G401 (cell line): ENCODE results near the gene ATOH8. TPM values are rescaled to one million over a fixed set of nuclear protein-coding genes. Genes with fewer than 3 reads are reported as not detected.

Source experiments
- DNase-seq: peaks from one replicate; pipeline ENCODE4 v3.0.0-alpha.2; 2015; ENCODE audit warnings: low spot score
- in situ Hi-C: cut with HindIII; loops from 2 replicates; pipeline ENCODE4 v1.10.0; 2016; ENCODE audit warnings: low sequenced_read_pairs, mixed read lengths
- total RNA-seq: library from RNA; depleted of rRNA; stranded (reverse); fragments of >200 nt; shearing (Covaris generic); gene quantifications from 2 replicates; pipeline ENCODE4 v1.2.3, GENCODE V29; 2014

The ATOH8 gene
- total RNA-seq, 1 experiment from 2014 or later = 18.9 TPM

- in situ Hi-C loops = no loop called here
- no peak for DNase-seq
These were observed 8.2 kb downstream of the ATOH8 start for GRCh38 chr2:85761946-85762345.

- in situ Hi-C loops = no loop called here
- no peak for DNase-seq
These were observed 9.3 kb downstream of the ATOH8 start for GRCh38 chr2:85763132-85763531.

- no peak for DNase-seq
- in situ Hi-C loops = no loop called here
These were observed 10.0 kb downstream of the ATOH8 start for GRCh38 chr2:85763831-85764230.

- in situ Hi-C loops = no loop called here
- DNase-seq = no peak
These were observed 11.4 kb downstream of the ATOH8 start for GRCh38 chr2:85765081-85765731.

GRCh38 chr2:85766229-85766628, 12.4 kb downstream of the ATOH8 start:
- no peak for DNase-seq
- in situ Hi-C loops = no loop called here

GRCh38 chr2:85767803-85768665, 14.2 kb downstream of the ATOH8 start:
- in situ Hi-C loops = no loop called here
- no peak for DNase-seq

DNA sequence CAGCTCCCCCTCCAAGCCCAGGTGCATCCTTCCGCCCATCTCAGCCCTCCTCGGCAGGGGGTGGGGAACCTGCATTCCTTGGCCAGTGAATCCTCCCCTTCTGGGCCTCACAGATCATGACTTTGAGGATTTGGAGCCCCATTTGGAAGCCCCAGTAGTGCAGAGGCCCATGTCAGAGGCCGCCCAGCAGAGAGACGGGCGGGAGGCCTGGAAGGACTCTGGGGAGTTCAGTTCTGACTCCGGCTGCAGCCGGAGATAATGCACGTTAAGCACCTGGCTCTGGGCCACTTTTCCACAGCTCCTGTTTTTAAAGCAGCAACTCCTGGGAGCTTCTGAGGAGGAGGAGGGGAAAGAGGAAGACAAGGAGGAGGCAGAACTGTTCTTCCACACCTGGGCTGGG, 14.9 kb downstream of the ATOH8 start:
- DNase-seq = no peak
- in situ Hi-C loops = no loop called here

DNA sequence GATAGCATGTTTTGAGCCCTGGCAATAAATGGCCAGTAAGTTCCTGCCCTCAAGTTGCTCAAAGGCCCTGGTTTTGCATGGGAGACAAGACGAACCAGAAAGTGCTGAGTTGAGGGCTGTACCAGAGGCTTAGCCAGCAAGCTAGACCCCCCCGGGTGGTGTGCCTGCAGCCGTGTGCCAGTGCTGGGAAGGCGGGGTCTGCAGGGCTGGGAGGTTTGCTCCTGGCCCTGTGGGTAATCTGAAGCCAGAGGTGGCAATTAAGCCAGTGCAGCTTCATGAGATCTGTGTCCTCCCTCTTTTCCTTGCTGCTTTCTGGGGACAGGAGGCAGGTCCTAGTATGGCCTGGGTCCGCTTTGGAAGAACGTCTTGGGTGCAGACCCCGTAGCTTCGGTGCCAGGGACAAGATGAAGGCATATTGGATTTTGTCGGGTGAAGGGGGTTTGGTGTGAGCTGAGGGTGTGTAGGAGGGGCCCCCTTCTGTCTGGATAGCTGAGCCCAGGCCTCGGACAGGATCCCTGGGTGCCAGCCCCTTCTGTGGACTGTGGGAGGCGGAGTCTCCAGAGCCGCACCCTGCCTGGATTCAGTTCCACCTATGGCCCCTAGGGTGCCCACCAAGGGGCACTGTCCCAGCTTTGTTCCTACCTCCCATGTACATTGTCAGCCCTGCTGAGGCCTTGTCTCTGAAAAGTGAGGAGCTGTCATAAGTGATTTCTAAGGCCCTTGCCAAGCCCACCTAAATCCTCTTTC, 15.6 kb downstream of the ATOH8 start:
- in situ Hi-C loops = no loop called here
- DNase-seq = no peak

DNA sequence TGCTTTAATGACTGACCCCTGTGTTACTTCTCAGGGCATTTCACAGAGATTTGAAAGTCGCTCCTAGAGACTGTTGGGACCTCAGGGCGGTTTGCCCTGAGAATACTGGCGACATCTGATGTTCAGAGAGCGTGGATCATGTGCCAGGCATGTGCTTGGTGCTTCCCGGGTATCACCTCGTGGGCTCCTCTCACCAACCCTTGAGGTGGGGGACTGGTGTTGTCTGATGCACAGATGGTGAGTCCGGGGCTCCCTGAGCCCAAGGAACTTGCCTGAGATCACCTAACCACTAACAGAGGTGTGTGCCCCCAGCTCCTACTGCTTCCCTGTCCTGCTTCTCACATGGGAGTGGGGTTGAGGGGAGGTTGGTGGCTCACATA, 16.2 kb downstream of the ATOH8 start:
- no peak for DNase-seq
- in situ Hi-C loops = no loop called here

- in situ Hi-C loops = no loop called here
- DNase-seq = no peak
These were observed 16.6 kb downstream of the ATOH8 start for GRCh38 chr2:85770369-85770768.

GRCh38 chr2:85770786-85771409, 17.1 kb downstream of the ATOH8 start:
- no peak for DNase-seq
- in situ Hi-C loops = no loop called here

DNA sequence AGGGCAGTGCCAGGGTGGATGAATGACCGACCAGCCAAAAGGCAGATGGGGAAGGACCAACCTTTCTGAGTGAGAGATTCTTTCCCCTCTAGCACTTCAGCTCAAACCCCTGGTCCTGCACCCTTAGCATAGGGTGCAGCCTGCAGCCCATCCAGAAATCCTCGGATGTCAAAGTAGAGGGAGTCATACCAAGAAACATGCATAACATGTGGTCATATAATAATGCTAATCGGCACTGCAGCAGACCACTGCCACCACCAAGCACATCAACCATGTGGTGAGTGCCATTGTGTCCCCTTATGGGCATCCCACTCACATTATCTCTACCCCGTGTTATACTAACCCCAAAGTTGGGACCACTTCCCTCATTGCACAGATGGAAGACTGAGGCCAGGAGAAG, 17.7 kb downstream of the ATOH8 start:
- DNase-seq = no peak
- in situ Hi-C loops = no loop called here

DNA sequence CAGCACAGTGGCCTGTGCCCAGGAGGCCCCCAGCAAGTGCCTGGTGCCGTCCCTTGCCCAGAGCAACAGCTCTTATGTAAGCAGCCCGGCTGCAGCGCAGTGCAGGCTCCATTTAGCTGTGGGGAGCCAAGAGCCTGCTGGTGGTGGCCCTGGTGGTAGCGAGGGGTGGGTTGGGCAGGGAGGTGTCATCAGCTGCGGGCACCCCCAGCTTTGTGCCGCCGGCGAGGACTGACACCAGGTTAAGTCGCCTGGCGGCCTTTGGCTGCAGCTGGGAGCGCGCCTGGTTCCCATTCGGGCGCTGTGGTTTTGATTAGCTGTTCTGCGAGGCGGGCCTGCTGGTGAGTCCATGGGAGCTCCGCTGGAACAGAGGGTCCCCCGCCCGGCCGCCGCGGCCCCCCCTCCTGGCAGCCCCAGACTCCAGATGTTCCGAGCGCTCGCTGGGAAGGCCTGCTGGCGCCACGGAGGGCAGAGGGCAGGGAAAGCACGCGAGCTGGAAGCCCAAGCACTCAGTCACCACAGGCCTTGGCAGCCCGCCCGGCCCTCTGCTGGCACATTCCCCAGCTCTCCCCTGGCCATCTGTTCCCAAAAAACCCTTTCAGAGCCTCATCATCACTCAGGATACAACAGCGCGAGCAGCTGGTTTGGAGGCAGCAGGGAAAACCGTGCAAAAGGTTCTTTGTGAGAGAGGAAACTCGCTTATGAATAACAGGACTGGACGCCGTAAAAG, 18.4 kb downstream of the ATOH8 start:
- in situ Hi-C loops = no loop called here
- peak; percentile 95 for DNase-seq

DNA sequence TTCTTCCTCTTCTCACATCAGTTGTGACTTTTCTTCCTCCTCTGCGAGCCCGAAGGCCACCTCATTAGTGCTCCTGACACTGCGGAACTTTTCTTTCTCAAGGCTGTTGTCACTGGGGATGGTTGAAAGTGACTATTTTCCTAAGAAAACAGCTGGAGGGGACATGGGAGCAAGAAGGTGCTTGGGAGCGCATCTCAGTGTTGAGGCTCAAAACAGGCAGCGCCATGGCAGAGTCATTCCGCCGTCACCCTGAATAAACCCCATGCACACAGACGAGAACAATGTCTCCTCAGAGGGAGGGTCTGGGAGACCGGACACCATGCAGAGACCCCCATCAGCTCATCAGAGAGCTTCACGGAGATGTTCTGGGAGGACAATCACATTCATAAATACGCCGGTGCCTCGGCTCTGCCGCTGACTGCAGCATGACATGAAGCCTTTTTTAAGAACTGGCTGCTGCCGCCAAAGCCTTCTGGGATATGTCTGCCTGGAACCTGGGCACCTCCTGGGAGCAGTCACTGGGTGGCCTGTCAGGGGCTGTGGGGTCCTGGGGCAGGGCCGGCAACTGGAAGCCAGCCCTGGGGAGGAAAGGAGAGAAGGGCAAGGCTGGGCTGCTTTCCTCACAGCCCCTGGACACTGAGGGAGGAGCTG, 19.2 kb downstream of the ATOH8 start:
- in situ Hi-C loops = no loop called here
- DNase-seq = peak; percentile 29

DNA sequence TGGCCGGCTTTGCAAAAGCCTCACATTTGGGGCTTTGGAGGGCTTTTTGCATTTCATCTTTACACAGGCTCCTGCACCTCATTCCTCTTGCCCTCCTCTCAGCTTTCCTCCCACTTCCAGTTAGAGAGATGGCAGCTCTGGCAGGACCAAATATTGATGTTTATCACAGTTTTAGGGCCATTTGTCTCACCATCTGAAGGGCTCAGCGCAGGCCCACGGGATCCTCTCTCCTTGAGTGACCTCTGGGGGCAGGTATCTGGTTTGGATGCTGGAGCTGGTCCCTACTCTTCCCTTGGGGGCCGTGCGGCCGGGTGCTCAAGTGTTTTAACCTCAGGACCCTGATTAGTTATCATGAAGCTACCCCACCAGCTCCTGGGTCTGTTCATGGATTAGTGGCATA, 19.9 kb downstream of the ATOH8 start:
- in situ Hi-C loops = no loop called here
- DNase-seq = no peak

- peak; percentile 49 for DNase-seq
- in situ Hi-C loops = no loop called here
These were observed 20.6 kb downstream of the ATOH8 start for GRCh38 chr2:85774126-85774978.

DNA sequence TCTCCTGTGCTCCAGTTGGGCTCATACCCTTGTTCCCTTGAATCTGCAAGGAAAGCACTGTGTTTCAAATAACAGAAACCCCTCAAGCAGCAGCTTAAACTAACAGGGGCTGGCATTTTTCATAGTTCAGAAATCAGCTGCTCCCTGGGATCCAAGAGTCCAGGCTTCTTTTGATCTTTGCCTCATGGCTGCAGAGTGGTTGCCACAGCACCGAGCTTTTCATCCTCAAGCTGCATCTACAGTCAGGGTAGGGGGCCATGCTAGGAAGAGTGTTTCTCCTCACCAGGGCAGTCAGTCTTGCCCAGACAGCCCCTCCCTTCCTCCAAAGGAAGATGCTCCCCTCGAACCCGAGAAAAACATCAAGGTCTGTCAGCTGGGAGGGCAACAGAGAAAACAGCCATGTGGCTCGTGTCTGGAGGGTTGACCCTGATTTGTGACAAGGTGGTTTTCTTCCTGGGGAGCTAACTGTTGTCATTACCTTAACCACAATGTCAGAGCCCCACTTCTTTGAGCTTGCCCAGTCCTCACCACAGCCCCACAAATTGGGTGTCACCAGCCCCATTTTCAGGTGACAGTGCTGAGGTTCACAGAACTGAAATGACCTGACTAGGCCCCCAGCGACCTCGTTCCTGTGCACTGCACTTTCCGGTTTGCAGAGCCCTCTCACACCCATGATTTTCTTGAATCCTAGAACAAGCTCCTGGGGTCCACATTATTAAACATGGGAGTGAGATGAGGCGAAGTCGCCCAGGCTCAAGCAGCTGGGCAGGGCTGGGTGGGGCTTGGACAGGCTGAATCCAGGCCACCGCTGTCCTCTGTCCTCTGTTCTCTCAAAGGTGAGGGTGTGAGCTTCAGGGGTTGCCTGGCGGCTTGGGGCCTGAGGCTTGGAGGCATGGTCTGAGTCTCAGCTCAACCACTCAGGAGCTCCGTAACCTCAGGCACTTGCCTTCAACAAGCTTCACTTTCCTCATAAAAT, 21.9 kb downstream of the ATOH8 start:
- in situ Hi-C loops = no loop called here
- DNase-seq = no peak
